GM18505 (cell line): ENCODE measurements around the gene RBM47.
"Not testable (repeated sequence)": the region's sequence is repeated elsewhere in the genome, so short reads cannot be mapped to it uniquely, and the experiment has no call there.

Experiments
- ATAC-seq: cut with Tn5 transposase; IDR thresholded peaks from one replicate; pipeline ENCODE4 v1.9.1; 2021; ENCODE audit not compliant: unreplicated experiment
- POLR2A ChIP-seq: IDR thresholded peaks from 4 replicates; pipeline ENCODE4 v1.6.1; 2011; ENCODE audit warnings: borderline replicate concordance; ENCODE audit not compliant: insufficient read depth, insufficient read length; ENCODE audit errors: extremely low read depth

The RBM47 gene

DNA sequence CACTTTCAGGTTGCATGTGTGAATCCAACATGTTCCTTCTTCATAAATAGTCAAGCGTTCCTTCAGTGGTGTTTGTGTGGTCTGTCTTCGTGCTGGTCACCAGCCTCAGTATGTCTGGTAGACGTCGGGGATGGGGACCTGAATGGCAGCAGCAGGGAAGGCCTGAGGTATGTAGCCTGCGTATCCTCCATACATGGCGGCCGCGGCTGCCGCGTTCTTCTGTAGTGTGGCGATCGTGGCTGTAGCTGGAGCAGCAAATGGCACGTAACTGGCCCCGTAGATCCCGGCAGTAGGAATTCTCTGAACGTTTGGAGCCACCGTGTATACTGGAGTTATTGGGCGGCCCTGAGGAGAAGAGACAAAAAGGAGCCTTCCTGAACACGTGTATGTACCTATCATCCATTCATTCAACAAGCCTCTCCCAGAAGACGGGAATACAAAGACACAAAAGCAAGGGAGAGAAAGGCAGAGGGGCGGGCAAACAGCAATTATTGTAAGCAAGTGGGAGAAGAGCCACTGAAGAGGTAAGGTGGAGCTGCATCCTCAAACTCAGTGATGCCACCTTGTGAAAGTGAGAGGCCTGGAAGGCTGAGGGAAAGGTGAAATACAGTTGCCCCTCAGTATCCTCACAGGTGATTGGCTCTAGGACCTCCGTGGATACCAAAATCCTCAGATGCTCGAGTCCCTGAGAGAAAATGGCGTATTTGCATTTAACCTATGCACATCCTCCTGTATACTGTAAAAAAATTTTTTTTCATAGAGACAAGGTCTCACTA, 203.7 kb downstream of the RBM47 start:
- TF ChIP-seq POLR2A, result no peak
- ATAC-seq, result no peak

DNA sequence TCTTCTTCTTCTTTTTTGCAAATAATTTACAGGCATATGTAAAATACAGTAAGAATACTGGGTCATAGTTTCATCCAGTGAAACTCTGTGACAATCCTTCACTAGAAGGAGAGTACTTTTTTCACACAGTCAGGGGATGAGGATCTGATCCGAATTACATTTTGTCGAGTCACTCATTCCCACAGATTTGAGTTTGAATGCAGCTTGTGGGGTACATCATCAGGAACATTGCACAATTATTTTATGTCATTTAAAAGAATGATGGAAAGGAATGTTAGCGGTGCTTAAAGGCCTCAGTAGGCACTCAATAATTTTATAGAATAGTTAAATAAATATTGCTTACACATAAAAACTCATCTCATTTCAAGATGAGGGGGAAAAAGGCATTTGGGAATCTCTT, 205.9 kb downstream of the RBM47 start:
- ATAC-seq, result no peak
- no peak for TF ChIP-seq POLR2A

DNA sequence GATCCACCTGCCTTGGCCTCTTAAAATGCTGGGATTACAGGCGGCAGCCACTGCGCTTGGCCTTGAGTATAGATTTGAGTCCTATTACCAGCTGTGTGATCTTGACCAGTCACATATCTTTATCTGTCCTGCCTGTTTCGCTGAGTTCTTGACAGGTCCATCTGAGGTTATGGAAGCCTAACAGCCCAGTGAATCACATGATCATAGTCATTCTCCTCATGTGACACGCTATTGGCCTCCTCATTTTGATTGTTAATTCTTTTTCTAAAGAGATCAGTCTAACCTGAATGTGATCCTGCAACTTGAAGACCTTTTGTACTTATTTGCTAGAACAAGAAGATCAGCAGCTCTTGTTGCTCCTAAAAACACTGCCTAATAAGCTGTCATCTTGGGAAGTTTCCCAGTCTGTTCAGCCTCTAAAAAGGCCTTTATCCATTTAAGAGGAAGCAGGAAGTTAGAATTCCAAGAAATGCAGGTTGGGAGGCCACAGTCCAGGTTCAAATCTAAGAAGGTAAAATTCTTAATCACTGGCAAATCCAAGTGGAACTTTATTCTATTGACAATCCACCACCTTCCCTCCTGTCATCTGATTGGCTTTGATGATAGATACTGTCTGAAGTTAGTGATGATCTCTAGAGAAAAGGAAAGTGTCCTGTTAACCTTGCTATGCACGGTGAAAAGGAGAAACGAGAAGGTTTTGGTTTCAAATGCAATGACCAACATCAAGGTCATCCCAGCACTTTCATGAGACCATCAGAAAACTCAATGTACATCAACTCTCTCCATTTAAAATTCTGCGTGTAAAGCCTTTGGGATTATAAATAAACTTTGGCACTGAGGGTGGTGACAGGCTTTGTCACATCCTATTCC, 207.6 kb downstream of the RBM47 start:
- no peak for ATAC-seq
- no peak for TF ChIP-seq POLR2A

DNA sequence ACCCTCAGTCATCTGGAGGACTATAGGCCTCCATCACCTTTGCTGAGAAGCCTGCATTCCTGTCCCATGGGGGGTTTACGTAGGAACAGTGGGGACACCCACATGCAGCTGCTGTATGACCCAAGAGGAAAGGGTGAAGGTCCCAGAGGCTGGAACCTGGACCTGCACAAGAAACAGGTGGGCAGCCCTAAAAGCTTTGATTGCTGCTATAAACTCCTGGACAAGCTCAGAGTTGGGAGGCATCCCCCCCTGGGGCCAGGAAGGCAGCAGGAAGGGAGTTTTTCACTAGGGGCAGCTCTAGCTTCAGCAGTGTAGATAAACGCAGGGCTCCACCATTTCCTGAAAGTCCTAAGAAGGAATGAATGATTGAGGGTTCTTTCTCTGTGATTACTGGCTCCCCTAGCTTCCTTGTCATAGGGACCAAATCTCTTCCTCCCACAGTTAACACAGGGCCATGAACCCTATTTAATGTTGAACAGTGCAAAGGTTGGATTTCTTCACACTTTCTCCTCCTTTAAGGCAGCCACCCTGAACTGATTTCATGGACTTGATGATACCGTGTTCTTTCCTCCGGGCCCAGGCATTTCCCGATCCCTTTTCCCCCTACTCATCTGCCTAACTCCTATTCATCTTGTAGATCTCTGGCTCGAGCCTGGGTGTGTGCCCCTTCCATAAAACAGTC, 210.3 kb downstream of the RBM47 start:
- no peak for TF ChIP-seq POLR2A

DNA sequence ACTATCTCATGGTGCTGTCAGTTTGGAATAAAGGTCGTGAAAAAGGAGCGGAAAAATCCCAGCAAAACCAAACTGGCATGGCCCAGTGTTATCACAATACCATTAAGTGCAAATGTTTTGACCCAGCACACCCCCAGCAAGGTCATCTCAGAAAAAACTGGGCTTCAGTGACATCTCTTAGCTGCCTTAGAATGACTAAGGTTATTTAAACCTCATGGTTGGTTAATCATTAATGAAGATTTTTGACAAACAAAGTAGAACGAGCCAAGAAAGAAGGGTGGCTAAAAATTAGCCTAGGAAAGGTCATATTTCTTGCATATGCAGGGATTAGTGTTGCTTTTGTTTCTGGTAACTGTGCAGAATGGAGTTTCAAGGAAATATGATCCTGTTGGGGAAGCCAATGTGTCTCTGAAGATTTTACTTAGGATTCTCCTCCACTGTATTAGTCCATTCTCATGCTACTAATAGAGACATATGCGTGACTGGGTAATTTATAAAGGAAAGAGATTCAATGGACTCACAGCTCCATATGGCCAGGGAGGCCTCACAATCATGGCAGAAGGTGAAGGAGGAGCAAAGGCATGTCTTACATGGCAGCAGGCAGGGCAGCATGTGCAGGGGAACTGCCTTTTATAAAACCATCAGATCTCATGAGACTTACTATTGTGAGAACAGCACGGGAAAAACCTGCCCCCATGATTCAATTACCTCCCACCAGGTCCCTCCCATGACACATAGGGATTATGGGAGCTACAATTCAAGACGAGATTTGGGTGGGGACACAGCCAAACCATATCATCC, 211.0 kb downstream of the RBM47 start:
- no peak for ATAC-seq
- no peak for TF ChIP-seq POLR2A

More for the DNA sequence above, 210.3 kb downstream of the RBM47 start:
- no peak for ATAC-seq

DNA sequence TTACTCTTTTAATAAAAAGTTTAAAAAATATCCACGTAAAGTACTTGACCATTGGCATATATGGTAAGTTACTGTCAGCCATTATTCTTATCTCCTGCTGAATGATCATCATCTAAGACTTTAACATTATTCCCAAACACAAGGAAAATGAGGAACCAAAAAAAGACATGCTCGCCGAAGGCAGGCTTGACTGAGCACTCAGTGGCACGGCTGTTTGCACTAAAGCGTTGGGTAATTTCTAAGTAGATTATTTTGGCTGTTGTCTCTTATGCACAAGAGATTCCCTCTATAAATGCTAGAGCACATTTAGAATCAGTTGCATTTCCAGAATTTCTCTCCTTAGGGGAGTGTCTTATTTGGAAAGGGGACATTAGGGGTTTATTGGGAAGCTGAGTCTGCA, 211.7 kb downstream of the RBM47 start:
- TF ChIP-seq POLR2A, result no peak
- no peak for ATAC-seq

DNA sequence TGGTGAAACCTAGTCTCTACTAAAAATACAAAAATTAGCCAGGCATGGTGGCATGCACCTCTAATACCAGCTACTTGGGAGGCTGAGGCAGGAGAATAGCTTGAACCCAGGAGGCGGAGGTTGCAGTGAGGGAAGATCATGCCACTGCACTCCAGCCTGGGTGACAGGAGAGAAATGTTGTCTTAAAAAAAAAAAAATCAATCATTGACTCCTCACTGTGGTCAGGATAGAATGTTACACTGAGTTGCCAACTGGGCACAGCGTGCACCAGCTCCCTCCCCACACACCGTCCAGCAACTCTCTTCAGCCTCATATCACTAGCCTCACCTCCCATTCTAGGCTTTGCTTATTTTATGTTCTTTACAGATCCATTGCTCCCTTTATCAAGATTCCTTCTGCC, 215.0 kb downstream of the RBM47 start:
- no peak for ATAC-seq
- TF ChIP-seq POLR2A, result no peak

DNA sequence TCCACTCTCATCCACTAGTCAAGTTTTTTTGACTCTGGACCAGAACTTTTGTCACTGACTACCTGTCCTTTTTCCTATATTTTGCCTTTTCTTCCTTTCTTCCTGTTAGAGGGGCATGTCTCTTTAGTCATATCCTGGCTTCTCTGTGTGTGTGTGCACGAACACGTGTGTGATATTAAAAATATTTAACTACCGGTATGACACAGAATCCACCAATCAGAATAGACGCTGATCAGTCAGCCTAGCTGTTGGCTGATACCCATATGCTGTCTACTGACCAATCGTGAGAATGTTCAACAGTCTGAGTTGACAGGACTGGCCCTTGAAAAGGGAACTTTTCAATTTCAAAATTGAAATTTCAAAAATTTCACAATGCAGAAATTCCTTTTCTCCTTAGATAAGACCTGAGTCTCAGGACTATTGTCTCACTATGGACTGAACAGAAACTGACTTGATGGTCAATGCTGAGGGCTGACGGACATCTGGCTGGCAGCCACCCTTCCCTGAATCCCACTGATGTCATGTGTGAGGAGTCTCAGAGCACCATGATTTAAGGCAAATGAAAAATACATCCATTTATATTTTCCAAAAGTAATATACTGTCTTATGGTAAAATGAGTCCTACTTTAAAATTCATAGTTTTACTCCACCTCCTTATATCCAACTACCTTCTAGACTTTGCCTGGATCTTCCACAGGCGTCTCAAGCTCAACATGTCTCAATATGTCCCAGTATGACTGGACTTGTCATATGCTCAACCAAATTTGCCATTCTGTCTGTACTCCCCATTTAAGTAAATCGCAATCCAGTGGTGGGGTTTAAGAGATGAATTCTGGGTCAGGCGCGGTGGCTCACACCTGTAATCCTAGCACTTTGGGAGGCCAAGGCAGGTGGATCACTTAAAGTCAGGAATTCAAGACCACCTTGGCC, 216.5 kb downstream of the RBM47 start:
- TF ChIP-seq POLR2A, result no peak
- ATAC-seq, result no peak

DNA sequence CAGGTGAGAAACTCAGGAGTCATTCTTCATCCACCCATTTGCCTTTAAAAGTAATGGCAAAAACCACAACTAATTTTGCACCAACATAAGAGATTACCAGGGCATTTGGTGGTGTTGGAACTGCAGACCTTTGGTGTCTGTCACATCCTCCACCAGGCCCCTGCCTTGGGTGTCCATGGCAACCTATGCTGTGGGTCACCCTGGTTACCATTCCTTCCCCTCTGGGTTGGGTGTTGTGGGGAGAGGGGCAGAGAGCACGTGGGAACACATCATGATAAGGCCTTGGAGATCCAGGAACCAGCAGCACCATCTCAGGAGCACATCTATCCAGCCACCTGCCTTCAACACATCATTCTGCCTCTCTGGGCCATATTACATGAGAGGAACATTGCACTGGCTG, 217.3 kb downstream of the RBM47 start:
- ATAC-seq, result no peak
- TF ChIP-seq POLR2A, result no peak

DNA sequence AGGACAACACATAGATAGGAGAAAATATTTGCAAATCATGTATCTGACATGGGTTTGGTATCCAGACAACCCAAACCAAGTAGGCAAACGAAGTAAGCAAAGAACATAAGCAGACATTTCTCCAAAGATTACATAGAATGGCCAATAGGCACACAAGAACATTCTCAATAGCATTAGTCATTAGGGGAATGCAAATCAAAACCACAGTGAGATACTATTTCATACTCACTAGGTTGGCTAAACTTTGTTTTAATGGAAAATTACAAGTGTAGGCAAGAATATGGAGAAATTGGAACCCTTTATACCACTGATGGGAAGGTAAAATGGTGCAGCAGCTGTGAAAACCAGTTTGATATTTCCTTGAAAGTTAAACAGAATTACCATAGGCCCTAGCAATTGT, 219.8 kb downstream of the RBM47 start:
- TF ChIP-seq POLR2A, result no peak
- ATAC-seq, result no peak

DNA sequence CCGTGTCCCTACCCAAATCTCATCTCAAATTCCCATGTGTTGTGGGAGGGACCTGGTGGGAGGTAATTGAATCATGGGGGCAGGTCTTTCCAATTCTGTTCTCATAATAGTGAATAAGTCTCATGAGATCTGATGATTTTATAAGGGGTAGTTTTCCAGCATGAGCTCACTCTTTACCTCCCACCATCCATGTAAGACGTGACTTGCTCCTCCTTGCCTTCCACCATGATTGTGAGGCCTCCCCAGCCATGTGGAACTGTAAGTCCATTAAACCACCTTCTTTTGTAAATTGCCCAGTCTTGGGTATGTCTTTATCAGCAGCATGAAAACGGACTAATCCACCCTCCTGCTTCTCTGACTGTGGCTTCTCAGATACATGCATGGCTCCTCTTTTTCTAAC, 222.2 kb downstream of the RBM47 start:
- not testable (repeated sequence) for ATAC-seq

DNA sequence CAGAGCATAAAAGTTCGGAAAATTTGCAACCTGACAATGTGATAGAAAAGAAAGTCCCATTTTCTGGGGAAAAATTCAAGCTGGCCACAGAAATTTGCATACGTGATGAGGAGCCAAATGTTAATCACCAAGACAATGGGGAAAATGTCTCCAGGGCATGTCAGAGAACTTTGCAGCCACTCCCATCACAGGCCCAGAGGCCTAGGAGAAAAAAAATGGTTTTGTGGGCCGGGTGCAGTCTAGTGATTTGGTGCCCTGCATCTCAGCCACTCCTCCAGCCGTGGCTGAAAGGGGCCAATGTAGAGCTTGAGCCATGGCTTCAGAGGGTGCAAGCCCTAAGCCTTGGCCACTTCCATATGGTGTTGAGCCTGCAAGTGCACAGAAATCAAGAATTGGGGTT, 223.3 kb downstream of the RBM47 start:
- no peak for ATAC-seq
- TF ChIP-seq POLR2A, result no peak
